ENCODE measurements around the gene ARHGEF3.

DNA sequence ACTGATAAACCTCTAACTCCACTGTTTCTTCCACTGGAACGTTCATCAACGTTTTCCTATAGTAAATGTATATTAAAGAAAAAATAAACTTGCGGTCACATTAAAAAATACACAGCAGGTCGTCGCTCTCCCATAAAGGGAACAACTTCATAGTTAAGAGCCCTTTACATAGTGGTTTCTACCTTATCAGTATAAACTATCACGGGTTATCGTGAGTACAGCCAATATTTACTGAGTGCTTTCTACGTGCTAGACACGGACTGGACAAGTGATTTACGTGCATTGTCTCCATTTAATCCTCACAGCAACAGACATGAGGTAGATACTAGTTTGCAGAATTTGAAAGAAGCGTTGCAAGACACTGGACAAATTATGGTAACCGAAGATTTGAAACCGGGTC is 117.7 kb downstream of the ARHGEF3 start:
- TF ChIP-seq, protein P1, sequence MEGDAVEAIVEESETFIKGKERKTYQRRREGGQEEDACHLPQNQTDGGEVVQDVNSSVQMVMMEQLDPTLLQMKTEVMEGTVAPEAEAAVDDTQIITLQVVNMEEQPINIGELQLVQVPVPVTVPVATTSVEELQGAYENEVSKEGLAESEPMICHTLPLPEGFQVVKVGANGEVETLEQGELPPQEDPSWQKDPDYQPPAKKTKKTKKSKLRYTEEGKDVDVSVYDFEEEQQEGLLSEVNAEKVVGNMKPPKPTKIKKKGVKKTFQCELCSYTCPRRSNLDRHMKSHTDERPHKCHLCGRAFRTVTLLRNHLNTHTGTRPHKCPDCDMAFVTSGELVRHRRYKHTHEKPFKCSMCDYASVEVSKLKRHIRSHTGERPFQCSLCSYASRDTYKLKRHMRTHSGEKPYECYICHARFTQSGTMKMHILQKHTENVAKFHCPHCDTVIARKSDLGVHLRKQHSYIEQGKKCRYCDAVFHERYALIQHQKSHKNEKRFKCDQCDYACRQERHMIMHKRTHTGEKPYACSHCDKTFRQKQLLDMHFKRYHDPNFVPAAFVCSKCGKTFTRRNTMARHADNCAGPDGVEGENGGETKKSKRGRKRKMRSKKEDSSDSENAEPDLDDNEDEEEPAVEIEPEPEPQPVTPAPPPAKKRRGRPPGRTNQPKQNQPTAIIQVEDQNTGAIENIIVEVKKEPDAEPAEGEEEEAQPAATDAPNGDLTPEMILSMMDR (IDR thresholded peaks at IDR 0.05; ENCODE audit: low read length): no peak
- TF ChIP-seq EZH2 (IDR thresholded peaks at IDR 0.05; ENCODE audit: borderline replicate concordance, low read length): no peak
